IPS-NIHi11 (cell line): ENCODE data around the gene ECI1.
"Not testable (repeated sequence)": the region's sequence is repeated elsewhere in the genome, so short reads cannot be mapped to it uniquely, and the experiment has no call there.

Experiments
- DNase-seq: peaks from one replicate; pipeline ENCODE4 v3.0.0; 2012; ENCODE audit warnings: mixed read lengths, low spot score

Gene ECI1

DNA sequence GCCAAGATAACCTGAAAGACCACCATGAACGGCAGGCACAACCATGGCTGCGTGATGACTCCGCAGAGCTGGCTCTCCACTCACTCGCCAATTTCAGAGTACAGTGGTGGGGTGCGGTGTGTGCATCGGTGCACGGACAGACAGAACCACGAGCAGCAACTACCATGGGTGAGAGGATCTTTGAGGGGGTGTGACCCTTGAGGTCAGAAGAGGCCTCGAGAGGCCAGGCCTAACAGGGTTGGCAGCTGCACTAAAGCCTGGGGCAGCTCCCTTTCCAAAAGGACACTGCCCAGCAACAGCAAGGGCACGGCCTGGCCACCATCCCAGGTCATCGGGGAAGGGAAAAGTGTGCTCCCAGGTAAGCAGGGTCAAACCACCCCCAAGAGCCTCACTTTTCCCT is 1.9 kb upstream of the ECI1 start:
- DNase-seq, result no peak

GRCh38 chr16:2252806-2253148 is 1.4 kb upstream of the ECI1 start:
- no peak for DNase-seq

DNA sequence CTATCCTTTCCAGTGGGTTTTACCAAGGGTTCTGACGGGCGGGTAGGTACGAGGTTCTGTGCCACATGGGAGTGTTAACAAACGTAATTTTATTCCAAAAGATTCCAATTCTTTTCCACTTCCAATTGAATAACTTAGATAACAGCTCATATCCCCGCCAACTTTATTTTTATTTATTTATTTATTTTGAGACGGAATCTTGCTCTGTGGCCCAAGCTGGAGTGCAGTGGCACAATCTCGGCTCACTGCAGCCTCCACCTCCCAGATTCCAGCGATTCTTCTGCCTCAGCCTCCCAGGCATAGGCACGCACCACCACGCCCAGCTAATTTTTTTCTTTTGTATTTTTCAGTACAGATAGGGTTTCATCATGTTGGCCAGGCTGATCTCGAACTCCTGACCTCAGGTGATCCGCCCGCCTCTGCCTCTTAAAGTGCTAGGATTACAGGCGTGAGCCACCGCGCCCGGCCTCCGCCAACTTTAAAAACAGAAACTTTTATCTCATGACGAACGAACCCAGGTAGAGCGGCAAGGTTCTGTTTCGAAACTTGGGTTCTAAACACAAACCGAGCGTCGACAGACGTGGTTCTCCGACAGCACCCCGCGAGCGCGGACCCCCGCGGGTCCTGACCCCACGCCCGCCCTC is 613 bp downstream of the ECI1 start:
- DNase-seq, result no peak

DNA sequence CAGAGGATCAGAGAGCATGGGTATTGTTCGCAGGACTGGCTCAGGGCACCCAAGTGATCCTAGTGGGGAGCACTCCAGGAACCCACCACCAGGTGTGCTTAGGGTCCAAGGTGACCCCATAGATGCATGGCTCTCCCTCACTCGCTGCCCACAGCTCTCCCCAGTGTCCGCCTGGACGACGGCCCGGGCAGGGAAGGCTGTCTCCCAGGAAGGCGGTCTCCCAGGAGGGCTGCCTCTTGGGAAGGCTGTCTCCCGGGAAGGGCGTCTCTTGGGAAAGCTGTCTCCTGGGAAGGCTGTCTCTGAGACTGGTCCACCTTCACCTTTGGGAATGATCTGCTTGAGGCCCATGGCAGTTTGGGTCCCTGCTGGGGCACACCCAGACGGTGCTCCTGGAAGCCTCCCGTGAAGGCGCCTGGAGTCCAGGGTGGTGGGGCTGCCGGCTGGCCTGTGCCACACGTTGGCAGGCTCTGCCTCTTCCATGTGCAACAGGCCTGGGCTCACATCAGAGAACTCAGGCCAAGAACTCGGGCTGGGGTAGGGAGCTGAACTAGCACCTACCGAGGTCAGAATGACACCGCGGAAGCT is 5.0 kb downstream of the ECI1 start:
- DNase-seq, result no peak

GRCh38 chr16:2244926-2245795 is 6.2 kb downstream of the ECI1 start:
- no peak for DNase-seq

GRCh38 chr16:2244301-2244700 is 7.1 kb downstream of the ECI1 start:
- peak; percentile 65 for DNase-seq

DNA sequence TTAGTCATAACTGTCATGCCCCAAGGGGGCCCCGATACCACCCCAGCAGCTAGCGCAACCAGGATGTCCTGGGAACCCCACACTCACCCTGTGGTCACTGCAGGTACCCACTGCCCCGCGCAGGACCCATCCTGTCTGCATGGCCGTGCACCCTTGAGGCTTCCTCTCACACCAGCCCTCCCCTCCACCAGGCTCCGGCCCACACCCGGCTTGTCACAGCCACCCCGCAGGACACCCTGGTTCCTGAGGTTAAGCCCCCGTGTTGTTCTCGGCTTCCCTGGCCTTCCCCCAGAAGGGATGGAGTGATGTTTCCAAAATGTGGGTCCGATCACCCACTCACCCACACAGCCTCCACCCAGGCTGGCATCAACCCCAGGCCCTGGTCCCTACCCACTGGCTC is 7.6 kb downstream of the ECI1 start:
- DNase-seq, result no peak

- peak; percentile 60 for DNase-seq
These were observed 8.3 kb downstream of the ECI1 start for GRCh38 chr16:2243031-2243528.

DNA sequence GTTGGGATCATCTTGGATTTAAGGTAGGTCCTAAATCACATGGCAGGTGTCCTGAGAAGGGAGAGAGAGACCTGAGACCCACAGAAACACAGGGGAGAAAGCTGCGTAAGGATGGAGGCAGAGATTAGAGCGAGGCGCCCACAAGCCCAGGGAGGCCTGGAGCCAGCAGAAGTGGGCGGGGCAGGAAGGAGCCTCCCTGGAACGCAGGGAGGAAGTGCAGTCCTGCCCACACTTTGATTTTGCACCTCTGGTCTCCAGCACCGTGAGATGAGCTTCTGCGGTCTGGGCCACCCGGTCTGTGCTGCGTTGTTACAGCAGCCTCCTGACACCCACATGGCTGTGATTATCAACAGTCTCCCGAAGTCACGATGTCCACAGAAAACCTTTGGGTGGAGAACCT is 8.8 kb downstream of the ECI1 start:
- no peak for DNase-seq

GRCh38 chr16:2240331-2240730 is 11.1 kb downstream of the ECI1 start:
- not testable (repeated sequence) for DNase-seq

DNA sequence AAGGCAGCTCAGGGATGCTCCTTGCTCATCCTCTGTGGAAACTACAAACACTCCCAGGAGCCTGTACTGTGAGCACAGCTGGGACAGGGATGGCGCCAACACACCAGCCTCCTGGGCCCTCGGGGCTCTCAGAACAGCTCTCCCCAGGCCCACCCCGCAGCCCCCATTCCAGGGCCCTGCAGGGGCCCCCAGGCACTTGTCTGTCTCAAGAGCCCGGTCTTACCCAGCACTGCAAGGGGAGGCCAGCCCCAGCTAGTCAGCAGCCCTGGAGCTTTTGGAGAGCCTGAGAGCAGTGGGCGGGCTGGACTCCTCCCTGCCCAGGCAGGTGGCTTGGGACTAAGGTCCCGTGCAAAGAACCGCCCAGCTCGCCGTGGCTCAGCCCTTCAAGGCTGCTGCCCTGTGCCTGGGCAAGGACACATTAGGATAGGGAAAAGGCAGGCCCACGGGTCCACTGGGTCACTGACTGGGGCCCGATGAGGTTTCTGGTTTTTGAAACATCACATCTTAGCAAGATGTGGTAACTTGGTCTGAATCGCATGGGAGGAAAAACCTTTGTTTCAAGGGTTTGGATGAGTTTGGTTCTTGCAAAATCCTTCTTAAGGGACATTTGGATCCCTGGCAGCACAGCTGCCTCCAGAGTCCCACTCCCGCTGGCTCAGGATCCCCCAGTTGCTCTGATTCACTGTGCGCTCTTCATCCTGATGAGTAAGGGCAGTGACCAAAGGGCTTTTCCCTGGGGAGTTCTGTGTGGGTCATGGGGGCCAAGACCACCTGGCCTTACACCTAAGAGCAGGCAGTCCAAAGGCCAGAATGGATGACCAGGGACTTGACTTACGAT is 12.3 kb downstream of the ECI1 start:
- peak; percentile 71 for DNase-seq

- peak; percentile 58 for DNase-seq
These were observed 13.1 kb downstream of the ECI1 start for GRCh38 chr16:2238150-2238837.

GRCh38 chr16:2237493-2238149 is 13.8 kb downstream of the ECI1 start:
- peak; percentile 55 for DNase-seq

DNA sequence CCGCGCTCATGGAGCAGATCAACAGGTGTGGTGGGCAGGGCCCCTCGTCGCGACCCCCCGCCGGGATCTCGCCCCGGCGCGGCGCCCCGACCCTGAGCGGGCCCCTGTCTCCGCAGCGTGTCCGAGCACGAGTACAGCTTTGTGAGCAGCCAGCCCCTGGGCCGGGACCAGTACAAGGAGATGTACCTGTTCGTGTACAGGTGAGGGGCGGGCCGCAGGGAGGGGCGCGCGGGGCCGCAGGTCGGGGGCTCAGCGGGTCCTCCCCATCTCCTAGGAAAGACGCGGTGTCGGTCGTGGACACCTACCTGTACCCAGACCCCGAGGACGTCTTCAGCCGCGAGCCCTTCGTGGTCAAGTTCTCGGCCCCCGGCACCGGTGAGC is 14.3 kb downstream of the ECI1 start:
- DNase-seq, result no peak

DNA sequence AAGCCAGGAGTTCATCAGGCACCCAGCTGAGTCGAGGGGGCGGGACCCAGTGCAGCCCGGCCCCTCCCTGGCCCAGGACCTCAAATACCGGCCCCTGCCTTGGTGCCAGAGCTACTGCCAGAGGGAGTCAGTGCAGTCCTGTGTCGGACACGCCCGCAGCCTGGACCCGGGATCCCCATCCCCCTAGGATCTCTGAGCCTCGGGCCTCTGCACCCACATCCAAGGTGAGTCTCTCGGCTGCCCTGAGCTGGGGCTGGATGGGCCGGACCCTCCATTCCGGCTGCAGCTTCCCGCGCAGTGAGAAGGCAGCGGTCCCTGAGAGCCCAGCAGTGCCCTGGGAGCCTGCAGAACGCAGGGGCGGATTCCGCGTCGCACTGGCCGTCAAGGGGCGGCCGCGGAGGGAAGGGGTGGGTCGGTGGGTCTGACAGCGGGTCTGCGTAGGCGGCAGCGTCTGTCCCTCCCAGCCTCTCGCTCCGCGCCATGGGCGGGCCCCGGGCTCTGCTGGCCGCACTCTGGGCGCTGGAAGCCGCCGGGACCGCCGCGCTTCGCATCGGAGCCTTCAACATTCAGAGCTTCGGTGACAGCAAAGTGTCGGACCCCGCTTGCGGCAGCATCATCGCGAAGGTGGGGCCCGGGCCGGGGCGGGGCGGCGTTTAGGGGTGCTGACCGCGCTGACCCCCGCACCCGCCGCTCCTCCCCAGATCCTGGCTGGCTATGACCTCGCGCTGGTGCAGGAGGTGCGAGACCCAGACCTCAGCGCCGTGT is 14.9 kb downstream of the ECI1 start, which contains the start of gene DNASE1L2:
TSS of gene DNASE1L2 (plus strand) at position 108 of the 765 bp plus-strand sequence. CDS start at position 481, 373 bp downstream.
- DNase-seq, result peak; percentile 79

- no peak for DNase-seq
These were observed 15.6 kb downstream of the ECI1 start for GRCh38 chr16:2235695-2236336.

DNA sequence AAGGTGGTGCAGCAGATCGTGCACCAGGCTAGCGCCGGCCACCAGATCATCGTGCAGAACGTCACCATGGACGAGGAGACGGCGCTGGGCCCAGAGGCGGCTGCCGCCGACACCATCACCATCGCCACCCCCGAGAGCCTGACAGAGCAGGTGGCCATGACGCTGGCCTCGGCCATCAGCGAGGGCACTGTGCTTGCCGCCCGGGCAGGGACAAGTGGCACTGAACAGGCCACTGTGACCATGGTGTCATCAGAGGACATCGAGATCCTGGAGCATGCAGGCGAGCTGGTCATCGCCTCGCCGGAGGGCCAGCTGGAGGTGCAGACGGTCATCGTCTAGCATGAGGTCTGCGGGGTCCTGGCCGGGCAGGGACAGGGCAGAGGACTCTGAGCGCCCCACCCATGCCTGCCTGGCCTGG is 16.1 kb downstream of the ECI1 start:
- DNase-seq, result no peak

DNA sequence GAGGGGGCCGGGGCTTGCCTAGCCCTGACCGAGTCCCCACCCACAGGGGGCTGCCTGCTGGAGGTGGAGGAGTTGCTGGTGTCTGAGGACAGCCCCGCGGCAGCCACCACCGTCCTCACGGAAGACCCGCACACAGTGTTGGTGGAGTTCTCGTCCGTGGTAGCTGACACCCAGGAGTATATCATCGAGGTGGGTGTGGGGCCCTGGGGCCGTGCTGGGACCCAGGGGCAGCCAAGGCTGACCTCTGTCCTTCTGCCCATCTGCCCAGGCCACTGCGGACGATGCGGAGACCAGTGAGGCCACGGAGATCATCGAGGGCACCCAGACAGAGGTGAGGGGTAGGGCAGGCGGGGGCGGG is 16.6 kb downstream of the ECI1 start:
- no peak for DNase-seq
